Left lung (tissue), 10 donors: ENCODE data around the gene DOCK11. TPM values are rescaled to one million over a fixed set of nuclear protein-coding genes. Genes with fewer than 3 reads are reported as not detected.
A peak's percentile ranks its signal among the peaks of the same experiment; 100 is the strongest.

Source experiments
- ATAC-seq: fragments of 200-7000 bp; cut with Tn5 transposase; one replicate; pipeline ENCODE4 v1.9.1; 2020; ENCODE audit warnings: moderate library complexity
- DNase-seq, 4 donors: peaks; one replicate each; pipeline ENCODE4 v3.0.0-alpha.2; 2013 to 2020
- H3K27ac ChIP-seq, 2 donors: fragments of 200-600 bp; sonication (generic) in 1 of 2; one replicate each; pipeline versions ENCODE4 v1.5.0 to v1.8.0; 2020 to 2021
- H3K27me3 ChIP-seq, 2 donors: fragments of 200-600 bp; sonication (generic) in 1 of 2; one replicate each; pipeline versions ENCODE4 v1.5.0 to v1.8.0; 2020 to 2021
- H3K36me3 ChIP-seq, 2 donors: fragments of 200-600 bp; sonication (generic) in 1 of 2; one replicate each; pipeline versions ENCODE4 v1.5.0 to v1.8.0; 2020 to 2021
- H3K4me1 ChIP-seq, 2 donors: fragments of 200-600 bp; one replicate each; pipeline ENCODE4 v1.8.0; 2021
- H3K4me3 ChIP-seq, 2 donors: fragments of 200-600 bp; sonication (generic) in 1 of 2; one replicate each; pipeline versions ENCODE4 v1.5.0 to v1.8.0; 2020 to 2021; ENCODE audit warnings: mild to moderate bottlenecking in 1 of 2
- H3K9me3 ChIP-seq, 2 donors: fragments of 200-600 bp; sonication (generic) in 1 of 2; one replicate each; pipeline versions ENCODE4 v1.5.0 to v1.8.0; 2020 to 2021
- intact Hi-C, 2 donors: fragments of 100-400 bp; cut with DNase I; formaldehyde crosslinking; loops; one replicate each; pipeline versions ENCODE4 v1.11.2 to v1.14.2; 2022
- polyA plus RNA-seq, 6 donors: library from polyadenylated mRNA; unstranded; fragments of 120-200 nt; gene quantifications; one replicate each; pipeline ENCODE4 v1.2.1, GENCODE V29; 2013; ENCODE audit not compliant: insufficient read length in 6 of 6
- total RNA-seq, 2 donors: library from RNA; stranded (reverse); fragmentation: NEBNext Ultra II Directional; extraction: Animal tissue kit (Norgen Biotek cat#: 25700); gene quantifications; one replicate each; pipeline ENCODE4 v1.2.1, GENCODE V29; 2021
- TF ChIP-seq, protein P1 (sequence below), 2 donors: fragments of 200-600 bp; sonication (generic) in 1 of 2; IDR thresholded peaks; one replicate each; pipeline versions ENCODE4 v1.5.0 to v1.8.0; 2021; ENCODE audit warnings: antibody characterized with exemption in 2 of 2
- donor health status: DM: no; HTN: yes; CAD: no.
- donor health status: DM: no; HTN: no; CAD: no.

The DOCK11 gene
- total and polyA plus RNA-seq, 8 donors = 13.4 to 36.8 (median 16.9) TPM

DNA sequence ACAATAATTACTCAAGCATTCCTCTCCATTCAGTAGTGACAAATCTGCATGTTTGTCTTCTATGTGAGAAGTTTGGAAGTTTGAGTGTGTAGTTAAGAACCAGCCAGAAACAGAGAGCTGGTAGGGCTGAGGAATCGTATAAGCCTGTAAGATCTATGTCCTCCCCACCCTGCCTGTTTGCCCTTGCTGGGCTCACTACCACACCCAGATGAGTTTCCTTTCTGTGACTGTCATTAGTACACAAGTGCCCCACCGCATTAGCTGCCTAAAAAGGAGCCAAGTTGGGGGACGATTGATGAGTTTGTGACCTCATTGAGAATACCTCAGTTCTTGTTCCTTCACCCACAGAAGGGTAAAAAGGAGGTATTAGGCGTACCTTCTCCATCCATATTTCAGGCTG lies 28.3 kb downstream of the DOCK11 start:
- DNase-seq (no peak), ATAC-seq (no peak)
- no peaks in the 10 kb centered on the region for H3K27me3 ChIP-seq
- no peak overlapping the region for H3K4me3 ChIP-seq
- H3K27ac ChIP-seq = no peak overlapping the region
- no peaks in the 10 kb centered on the region for H3K9me3 ChIP-seq
- TF ChIP-seq, protein P1, sequence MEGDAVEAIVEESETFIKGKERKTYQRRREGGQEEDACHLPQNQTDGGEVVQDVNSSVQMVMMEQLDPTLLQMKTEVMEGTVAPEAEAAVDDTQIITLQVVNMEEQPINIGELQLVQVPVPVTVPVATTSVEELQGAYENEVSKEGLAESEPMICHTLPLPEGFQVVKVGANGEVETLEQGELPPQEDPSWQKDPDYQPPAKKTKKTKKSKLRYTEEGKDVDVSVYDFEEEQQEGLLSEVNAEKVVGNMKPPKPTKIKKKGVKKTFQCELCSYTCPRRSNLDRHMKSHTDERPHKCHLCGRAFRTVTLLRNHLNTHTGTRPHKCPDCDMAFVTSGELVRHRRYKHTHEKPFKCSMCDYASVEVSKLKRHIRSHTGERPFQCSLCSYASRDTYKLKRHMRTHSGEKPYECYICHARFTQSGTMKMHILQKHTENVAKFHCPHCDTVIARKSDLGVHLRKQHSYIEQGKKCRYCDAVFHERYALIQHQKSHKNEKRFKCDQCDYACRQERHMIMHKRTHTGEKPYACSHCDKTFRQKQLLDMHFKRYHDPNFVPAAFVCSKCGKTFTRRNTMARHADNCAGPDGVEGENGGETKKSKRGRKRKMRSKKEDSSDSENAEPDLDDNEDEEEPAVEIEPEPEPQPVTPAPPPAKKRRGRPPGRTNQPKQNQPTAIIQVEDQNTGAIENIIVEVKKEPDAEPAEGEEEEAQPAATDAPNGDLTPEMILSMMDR (IDR thresholded peaks at IDR 0.05) = no peak
- H3K36me3 ChIP-seq = no peaks in the 10 kb centered on the region
- H3K4me1 ChIP-seq = peaks cover 0 to 45% of the 10 kb centered on the region in 2 donors
- intact Hi-C loops = no loop called here

DNA sequence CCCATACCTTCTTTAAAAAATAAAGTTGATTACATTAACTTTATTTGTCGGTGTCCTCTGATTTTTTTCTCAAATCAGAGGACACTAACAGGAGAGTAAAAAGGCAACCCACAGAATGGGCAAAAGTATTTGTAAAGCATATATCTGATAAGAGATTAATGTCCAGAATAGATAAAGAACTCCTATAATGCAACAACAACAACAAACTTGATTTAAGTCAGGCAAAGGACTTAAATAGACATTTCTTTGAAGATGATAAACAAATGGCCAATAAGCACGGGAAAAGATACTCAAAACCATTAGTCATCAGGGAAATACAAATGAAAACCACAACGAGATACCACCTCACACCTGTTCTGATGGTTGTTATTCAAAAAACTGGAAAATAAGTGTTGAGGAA lies 28.7 kb downstream of the DOCK11 start:
- intact Hi-C loops = no loop called here
- no peak for ATAC-seq
- H3K27me3 ChIP-seq = no peaks in the 10 kb centered on the region
- no peak for DNase-seq
- H3K9me3 ChIP-seq = no peaks in the 10 kb centered on the region
- H3K4me1 ChIP-seq = peaks cover 0 to 47% of the 10 kb centered on the region in 2 donors
- no peak overlapping the region for H3K27ac ChIP-seq
- H3K36me3 ChIP-seq = no peaks in the 10 kb centered on the region
- TF ChIP-seq, protein P1 (IDR thresholded peaks at IDR 0.05) = no peak
- no peak overlapping the region for H3K4me3 ChIP-seq

DNA sequence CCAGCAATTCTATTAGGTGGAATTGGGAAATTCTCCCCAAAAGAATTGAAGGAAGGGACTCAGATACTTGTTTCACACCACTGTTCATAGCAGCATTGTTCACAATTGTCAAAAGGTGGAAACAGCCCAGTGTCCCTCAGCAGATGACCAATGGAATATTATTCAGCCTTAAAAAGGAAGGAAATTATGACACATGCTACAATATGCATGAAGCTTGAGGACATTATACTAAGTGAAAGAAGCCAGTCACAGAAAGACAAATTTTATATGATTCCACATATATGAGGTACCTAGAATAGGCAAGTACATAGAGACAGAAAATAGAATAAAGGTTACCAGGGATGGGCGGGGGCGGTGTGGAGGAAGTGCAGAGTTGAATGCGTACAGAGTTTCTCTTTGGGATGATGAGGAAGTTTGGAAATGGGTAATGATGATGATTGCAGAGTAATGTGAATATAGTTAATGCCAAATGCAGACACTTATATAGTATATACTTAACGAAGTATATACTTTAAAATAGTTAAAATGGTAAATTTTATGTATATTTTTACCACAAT lies 29.6 kb downstream of the DOCK11 start:
- TF ChIP-seq, protein P1 (IDR thresholded peaks at IDR 0.05) = no peak
- peaks cover 0 to 46% of the 10 kb centered on the region in 2 donors for H3K4me1 ChIP-seq
- ATAC-seq (no peak), DNase-seq (no peak)
- no peak overlapping the region for H3K4me3 ChIP-seq
- no peaks in the 10 kb centered on the region for H3K27me3 ChIP-seq
- H3K9me3 ChIP-seq = no peaks in the 10 kb centered on the region
- no peaks in the 10 kb centered on the region for H3K36me3 ChIP-seq
- H3K27ac ChIP-seq = peak overlapping the region in 1 of 2 donors; percentile 41
- intact Hi-C loops = no loop called here

DNA sequence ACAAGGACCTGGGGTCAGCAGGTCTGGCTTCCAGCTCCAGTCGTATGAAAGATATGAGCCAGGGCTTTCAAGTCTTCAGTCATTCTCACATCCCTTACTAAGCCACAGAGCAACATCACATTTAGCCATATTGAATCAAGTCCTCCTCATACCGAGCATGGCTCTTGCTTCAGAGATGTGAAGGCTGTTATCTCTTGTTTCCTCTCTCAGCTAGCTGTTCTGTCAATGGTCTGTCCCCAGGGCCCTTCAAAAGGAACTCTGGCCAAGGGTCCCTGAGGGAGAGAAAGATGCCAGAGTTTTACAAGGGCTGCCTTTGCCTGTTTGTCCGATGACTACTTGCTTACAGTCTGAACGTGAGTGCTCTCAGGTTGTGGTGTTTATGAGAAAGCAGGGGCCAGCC lies 30.5 kb downstream of the DOCK11 start:
- no peak overlapping the region for H3K4me3 ChIP-seq
- no peaks in the 10 kb centered on the region for H3K9me3 ChIP-seq
- ATAC-seq = no peak
- TF ChIP-seq, protein P1 (IDR thresholded peaks at IDR 0.05) = no peak
- H3K27ac ChIP-seq = no peak overlapping the region
- peaks cover 0 to 46% of the 10 kb centered on the region in 2 donors for H3K4me1 ChIP-seq
- intact Hi-C loops = no loop called here
- no peak for DNase-seq
- H3K36me3 ChIP-seq = no peaks in the 10 kb centered on the region
- H3K27me3 ChIP-seq = no peaks in the 10 kb centered on the region

DNA sequence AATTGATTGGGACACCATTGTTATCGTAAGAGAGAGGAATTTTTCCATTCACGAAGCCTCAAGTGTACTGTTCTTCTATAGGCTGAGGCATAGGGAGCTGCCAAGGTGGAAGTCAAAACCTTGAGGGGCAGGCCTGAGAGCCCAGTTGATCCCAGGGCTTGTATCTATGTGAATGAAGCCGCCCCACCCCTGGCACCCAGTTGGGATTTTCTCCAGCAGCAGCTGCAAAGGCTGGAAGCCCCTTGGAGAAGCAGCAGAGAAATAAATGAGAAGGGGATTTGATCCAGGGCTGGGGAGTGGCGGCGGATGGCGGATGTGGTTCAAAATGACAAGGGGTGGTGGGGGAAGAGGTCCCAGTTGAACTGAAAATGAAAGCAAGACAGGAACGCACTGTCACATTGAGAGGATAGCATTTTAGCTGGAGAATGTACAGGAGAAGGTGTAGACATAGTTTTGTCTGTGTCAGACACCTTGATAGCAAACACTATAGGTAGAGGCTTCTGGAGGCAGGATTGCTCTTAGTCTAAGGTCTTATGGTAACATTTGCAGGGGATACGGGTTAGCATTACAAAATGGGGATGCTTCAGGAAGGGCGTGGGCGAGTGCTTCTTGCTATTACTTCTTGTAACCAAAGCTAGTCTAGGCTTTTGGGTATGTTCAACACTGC lies 32.6 kb downstream of the DOCK11 start:
- no peak for ATAC-seq
- DNase-seq = no peak
- H3K27ac ChIP-seq = peak overlapping the region in 1 of 2 donors; percentile 74
- intact Hi-C loops = no loop called here
- H3K9me3 ChIP-seq = no peaks in the 10 kb centered on the region
- TF ChIP-seq, protein P1 (IDR thresholded peaks at IDR 0.05) = no peak
- H3K36me3 ChIP-seq = no peaks in the 10 kb centered on the region
- no peaks in the 10 kb centered on the region for H3K27me3 ChIP-seq
- H3K4me3 ChIP-seq = no peak overlapping the region
- H3K4me1 ChIP-seq = peaks cover 0 to 34% of the 10 kb centered on the region in 2 donors
